Endothelial cell of umbilical vein (primary cell): ENCODE data around the gene FMO5. TPM values are rescaled to one million over a fixed set of nuclear protein-coding genes. Genes with fewer than 3 reads are reported as not detected.
A peak's percentile ranks its signal among the peaks of the same experiment; 100 is the strongest.

Source experiments
- BruUV-seq: library from RNA; stranded (reverse); fragments of 400-500 nt; replicated peaks from 2 replicates; lab custom pipeline; 2021; lab: Mats Ljungman, UMichigan
- CTCF ChIA-PET: fragments of 300-600, 350-600 bp; sonication (Branson Sonifier 250); formaldehyde crosslinking; loops from one replicate; lab custom pipeline; 2021; ENCODE audit warnings: antibody characterized with exemption, inconsistent platforms; lab: Charles Lee
- POLR2A ChIA-PET: fragments of 300-600, 350-600 bp; sonication (Branson Sonifier 250); formaldehyde crosslinking; loops from one replicate; lab custom pipeline; 2021; ENCODE audit warnings: antibody characterized with exemption, inconsistent platforms; lab: Charles Lee
- DNase-seq: peaks from one replicate; pipeline ENCODE4 v3.0.0-alpha.2; 2011; ENCODE audit warnings: low read depth, low spot score
- FAIRE-seq: peaks from 2 replicates; lab custom pipeline; 2011; peaks lifted over from hg19 to GRCh38; lab: Jason Lieb, UNC
- H2AFZ ChIP-seq: 2 replicates; pipeline ENCODE4 v1.6.0; 2012; ENCODE audit warnings: low read depth, low read length, control low read depth, inconsistent platforms
- H3K27ac ChIP-seq: 2 replicates; pipeline ENCODE4 v1.5.1; 2011; ENCODE audit warnings: low read depth, mild to moderate bottlenecking, control low read depth, low read length, moderate library complexity; ENCODE audit not compliant: insufficient read depth
- H3K27me3 ChIP-seq, 2 experiments: 2 replicates each; pipeline versions ENCODE4 v1.6.0 to v1.6.1; 2011; ENCODE audit warnings: low read length in 2 of 2, mixed read lengths in 1 of 2; ENCODE audit not compliant: control insufficient read depth in 2 of 2, insufficient read depth in 2 of 2
- H3K36me3 ChIP-seq, 2 experiments: 2 replicates in 1 of 2; 3 replicates in 1 of 2; pipeline ENCODE4 v1.5.1; 2011; ENCODE audit warnings: low read length in 2 of 2, mild to moderate bottlenecking in 1 of 2, moderate library complexity in 1 of 2; ENCODE audit not compliant: control insufficient read depth in 2 of 2, insufficient read depth in 2 of 2; ENCODE audit errors: extremely low read depth in 1 of 2
- H3K4me1 ChIP-seq: 3 replicates; pipeline ENCODE4 v1.5.1; 2011; ENCODE audit warnings: mild to moderate bottlenecking, low read length; ENCODE audit not compliant: control insufficient read depth, insufficient read depth; ENCODE audit errors: extremely low read depth
- H3K4me2 ChIP-seq: 2 replicates; pipeline ENCODE4 v1.6.1; 2011; ENCODE audit warnings: low read length, control low read depth, mixed read lengths; ENCODE audit not compliant: insufficient read depth
- H3K4me3 ChIP-seq, 3 experiments: fragments of 200-600 bp in 1 of 3; sonication (generic), shearing (Covaris generic) in 1 of 3; replicated peaks in 1 of 3; 2 replicates each; pipeline ENCODE4 v1.5.1; 2011 to 2016; ENCODE audit warnings: control low read depth in 3 of 3, low read length in 3 of 3, mild to moderate bottlenecking in 2 of 3, inconsistent platforms in 1 of 3, low read depth in 1 of 3, moderate library complexity in 1 of 3; ENCODE audit not compliant: insufficient read depth in 1 of 3
- H3K79me2 ChIP-seq: 2 replicates; pipeline ENCODE4 v1.6.0; 2012; ENCODE audit warnings: low read length, inconsistent platforms; ENCODE audit not compliant: control insufficient read depth, insufficient read depth
- H3K9ac ChIP-seq: replicated peaks from 2 replicates; pipeline ENCODE3; 2011; ENCODE audit warnings: low read length, control low read depth; ENCODE audit not compliant: insufficient read depth; ENCODE audit errors: extremely low read depth
- H3K9me1 ChIP-seq: replicated peaks from 3 replicates; pipeline ENCODE4 v1.6.0; 2011; ENCODE audit warnings: mild to moderate bottlenecking, low read length; ENCODE audit not compliant: control insufficient read depth, insufficient read depth; ENCODE audit errors: extremely low read depth
- H3K9me3 ChIP-seq: replicated peaks from 2 replicates; pipeline ENCODE4 v1.5.1; 2012; ENCODE audit warnings: low read length, inconsistent platforms; ENCODE audit not compliant: control insufficient read depth, insufficient read depth
- H4K20me1 ChIP-seq: replicated peaks from 2 replicates; pipeline ENCODE3; 2011; ENCODE audit warnings: mild to moderate bottlenecking, low read length; ENCODE audit not compliant: control insufficient read depth, insufficient read depth; ENCODE audit errors: extremely low read depth
- EZH2 ChIP-seq: IDR thresholded peaks from 2 replicates; pipeline ENCODE4 v1.6.1; 2012; ENCODE audit warnings: borderline replicate concordance, low read depth, mild to moderate bottlenecking, moderate library complexity, low read length, inconsistent platforms; ENCODE audit not compliant: severe bottlenecking
- FOS ChIP-seq: IDR thresholded peaks from 2 replicates; pipeline ENCODE4 v1.6.1; 2011; ENCODE audit warnings: mild to moderate bottlenecking, low read length, moderate library complexity, borderline replicate concordance; ENCODE audit not compliant: insufficient read depth
- GATA2 ChIP-seq: IDR thresholded peaks from 2 replicates; pipeline ENCODE4 v1.7.0; 2011; ENCODE audit warnings: low read depth, mild to moderate bottlenecking, moderate library complexity, mixed read lengths, low read length; ENCODE audit not compliant: insufficient read length, insufficient read depth
- JUN ChIP-seq: IDR thresholded peaks from 2 replicates; pipeline ENCODE4 v1.6.1; 2011; ENCODE audit warnings: borderline replicate concordance, low read depth; ENCODE audit not compliant: insufficient read length, insufficient read depth
- MYC ChIP-seq: IDR thresholded peaks from one replicate; pipeline ENCODE4 v1.6.1; 2011; ENCODE audit warnings: mild to moderate bottlenecking, low read depth, low read length
- POLR2A ChIP-seq: IDR thresholded peaks from 2 replicates; pipeline ENCODE4 v1.6.1; 2012; ENCODE audit warnings: low read depth, mild to moderate bottlenecking, control low read depth, low read length
- POLR2AphosphoS5 ChIP-seq: IDR thresholded peaks from 2 replicates; pipeline ENCODE4 v1.6.1; 2012; ENCODE audit warnings: low read depth, mild to moderate bottlenecking, control low read depth, low read length, moderate library complexity; ENCODE audit not compliant: insufficient read depth
- dilution Hi-C: fragments of 300-500 bp; cut with MboI; formaldehyde crosslinking; loops from one replicate; pipeline ENCODE4 v1.15.0; 2019; ENCODE audit warnings: low sequenced_read_pairs; ENCODE audit not compliant: extremely low pct_ligation_motif_present
- intact Hi-C: fragments of 100-400 bp; cut with micrococcal nuclease; formaldehyde crosslinking; loops from one replicate; pipeline ENCODE4 v1.10.0; 2022
- polyA plus RNA-seq, 4 experiments: library from polyadenylated mRNA; depleted of rRNA in 3 of 4; stranded (reverse) in 3 of 4; unstranded in 1 of 4; fragments of >200 nt; gene quantifications; 2 replicates each; pipeline versions ENCODE4 v1.2.1 to v1.2.3, GENCODE V29; 2011 to 2012; ENCODE audit warnings: missing spikeins in 1 of 4
- total RNA-seq: library from RNA; stranded (reverse); gene quantifications from 2 replicates; pipeline ENCODE4 v1.2.3, GENCODE V29; 2021
- TF ChIP-seq, protein P1 (sequence below): IDR thresholded peaks from 2 replicates; pipeline ENCODE4 v1.6.1; 2011; ENCODE audit not compliant: insufficient read depth, insufficient read length
- TF ChIP-seq, protein P2 (sequence below), 2 donors: IDR thresholded peaks; 1 replicate in 1 of 2; 2 replicates in 1 of 2; pipeline ENCODE4 v1.5.1; 2011; ENCODE audit warnings: low read length in 2 of 2, mild to moderate bottlenecking in 2 of 2, moderate library complexity in 2 of 2, control low read depth in 1 of 2, inconsistent platforms in 1 of 2, low read depth in 1 of 2; ENCODE audit not compliant: insufficient read depth in 1 of 2; ENCODE audit errors: extremely low read depth in 1 of 2

Gene FMO5
- total and polyA plus RNA-seq, 2 donors (not counting 3 experiments of a cell fraction or from before 2014, with no cell fraction given), result 0.48 to 0.60 TPM

DNA sequence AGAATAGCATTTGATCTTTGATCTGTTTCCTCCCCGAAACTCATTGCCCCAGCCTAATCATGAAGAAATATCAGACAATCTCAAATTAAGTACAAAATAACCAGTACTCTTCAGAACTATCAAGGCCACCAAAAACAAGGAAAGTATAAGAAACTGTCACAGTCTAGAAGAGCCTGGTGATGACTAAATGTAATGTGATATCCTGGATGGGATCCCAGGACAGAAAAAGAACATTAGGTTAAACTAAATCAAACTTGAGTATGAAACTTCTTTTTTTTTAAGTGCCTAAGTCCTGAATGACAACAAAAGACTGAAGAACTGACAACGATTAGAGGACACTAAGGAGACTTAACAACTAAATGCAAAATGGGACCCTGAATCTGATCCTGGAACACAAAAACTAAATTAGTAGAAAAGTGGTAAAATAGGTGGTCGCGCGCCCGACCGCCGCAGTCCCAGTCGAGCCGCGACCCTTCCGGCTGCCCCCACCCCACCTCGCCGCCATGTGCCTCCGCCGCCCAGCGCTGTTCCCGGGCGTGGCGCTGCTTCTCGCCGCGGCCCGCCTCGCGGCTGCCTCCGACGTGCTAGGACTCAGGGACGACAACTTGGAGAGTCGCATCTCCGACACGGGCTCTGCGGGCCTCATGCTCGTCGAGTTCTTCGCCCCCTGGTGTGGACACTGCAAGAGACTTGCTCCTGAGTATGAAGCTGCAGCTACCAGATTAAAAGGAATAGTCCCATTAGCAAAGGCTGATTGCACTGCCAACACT lies 47.3 kb downstream of the FMO5 start:
- H2AFZ ChIP-seq, result peak overlapping the region; percentile 52
- FAIRE-seq, result peak; percentile 42
- POLR2A ChIA-PET, result no interaction called here

More for the DNA sequence above, 47.3 kb downstream of the FMO5 start:
- CTCF ChIA-PET, result no interaction called here
- dilution Hi-C loops (no loop called here), intact Hi-C loops (no loop called here)
- Histone ChIP-seq H3K4me1 (peaks cover 5% of the 10 kb centered on the region), H3K4me2 (peak overlapping the region; percentile 2), H3K27me3 (no peaks in the 10 kb centered on the region), H3K36me3 (no peaks in the 10 kb centered on the region), H3K27ac (no peak overlapping the region), H4K20me1 (no peaks in the 10 kb centered on the region), H3K9me3 (no peaks in the 10 kb centered on the region), H3K4me3 (no peak overlapping the region), H3K9me1 (no peaks in the 10 kb centered on the region), H3K79me2 (peaks cover 3% of the 10 kb centered on the region), H3K9ac (no peak overlapping the region)
- no TSS peak for BruUV-seq
- no peak for TF ChIP-seq EZH2
- TF ChIP-seq JUN, result no peak
- TF ChIP-seq, protein P1, sequence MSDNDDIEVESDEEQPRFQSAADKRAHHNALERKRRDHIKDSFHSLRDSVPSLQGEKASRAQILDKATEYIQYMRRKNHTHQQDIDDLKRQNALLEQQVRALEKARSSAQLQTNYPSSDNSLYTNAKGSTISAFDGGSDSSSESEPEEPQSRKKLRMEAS, result no peak
- TF ChIP-seq POLR2A, result no peak
- TF ChIP-seq, protein P2, sequence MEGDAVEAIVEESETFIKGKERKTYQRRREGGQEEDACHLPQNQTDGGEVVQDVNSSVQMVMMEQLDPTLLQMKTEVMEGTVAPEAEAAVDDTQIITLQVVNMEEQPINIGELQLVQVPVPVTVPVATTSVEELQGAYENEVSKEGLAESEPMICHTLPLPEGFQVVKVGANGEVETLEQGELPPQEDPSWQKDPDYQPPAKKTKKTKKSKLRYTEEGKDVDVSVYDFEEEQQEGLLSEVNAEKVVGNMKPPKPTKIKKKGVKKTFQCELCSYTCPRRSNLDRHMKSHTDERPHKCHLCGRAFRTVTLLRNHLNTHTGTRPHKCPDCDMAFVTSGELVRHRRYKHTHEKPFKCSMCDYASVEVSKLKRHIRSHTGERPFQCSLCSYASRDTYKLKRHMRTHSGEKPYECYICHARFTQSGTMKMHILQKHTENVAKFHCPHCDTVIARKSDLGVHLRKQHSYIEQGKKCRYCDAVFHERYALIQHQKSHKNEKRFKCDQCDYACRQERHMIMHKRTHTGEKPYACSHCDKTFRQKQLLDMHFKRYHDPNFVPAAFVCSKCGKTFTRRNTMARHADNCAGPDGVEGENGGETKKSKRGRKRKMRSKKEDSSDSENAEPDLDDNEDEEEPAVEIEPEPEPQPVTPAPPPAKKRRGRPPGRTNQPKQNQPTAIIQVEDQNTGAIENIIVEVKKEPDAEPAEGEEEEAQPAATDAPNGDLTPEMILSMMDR (IDR thresholded peaks at IDR 0.05; ENCODE audit: extremely low read depth in 1 of 2, insufficient read depth in 1 of 2, low read depth in 1 of 2, low read length in 2 of 2), result no peak
- no peak for TF ChIP-seq MYC
- no peak for TF ChIP-seq FOS
- no peak for TF ChIP-seq POLR2AphosphoS5
- no peak for TF ChIP-seq GATA2
- no peak for DNase-seq
